ENCODE measurements around the gene STX12. TPM values are rescaled to one million over a fixed set of nuclear protein-coding genes. Genes with fewer than 3 reads are reported as not detected.

STX12 gene
- total RNA-seq, 6 donors from 2014 or later: 47.1 to 107 (median 88.2) TPM

DNA sequence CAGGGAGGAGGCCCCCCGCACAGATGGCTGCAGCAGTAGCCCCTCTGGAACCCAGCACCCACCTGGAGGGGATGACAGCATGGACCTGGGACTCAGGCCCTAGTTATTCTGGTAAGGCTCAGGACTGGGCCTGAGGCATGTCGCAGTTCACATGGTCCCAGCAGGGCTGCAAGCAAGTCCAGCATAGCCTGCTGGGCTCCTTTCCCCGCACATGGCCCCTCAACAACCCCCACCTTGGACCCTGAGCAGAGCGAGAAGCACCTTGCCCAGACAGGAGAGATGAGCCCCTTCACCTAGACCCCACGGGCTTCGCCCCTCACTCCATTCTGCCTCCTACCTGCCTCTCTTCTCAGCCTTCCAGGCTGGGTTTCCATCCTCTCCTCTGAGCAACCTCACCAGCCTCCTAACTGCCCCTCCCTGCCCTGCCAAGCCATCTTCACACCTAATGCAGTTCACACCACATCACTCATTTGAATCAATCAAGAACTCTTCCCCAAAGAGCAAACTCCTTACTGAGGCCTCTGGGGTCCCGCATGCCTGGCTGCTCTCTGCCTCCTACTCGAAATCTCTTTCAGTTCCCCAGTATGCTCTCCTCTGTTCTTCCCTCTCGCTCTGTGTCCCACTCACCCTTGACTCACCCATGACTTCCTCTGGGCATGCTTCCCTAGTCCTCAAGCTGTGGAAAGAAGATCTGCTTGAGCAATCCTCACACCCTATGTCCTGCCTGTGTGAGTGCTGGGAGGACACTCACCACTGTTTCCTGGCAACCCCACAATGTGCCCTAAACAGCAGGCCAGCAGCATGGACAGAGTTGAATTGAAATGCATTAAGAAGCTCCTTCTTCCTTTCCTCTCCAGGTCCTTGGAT is 89.9 kb downstream of the STX12 start:
- peaks cover 6 to 23% (median 17%) of the 10 kb centered on the region in 4 donors for H3K4me1 ChIP-seq
- TF ChIP-seq POLR2AphosphoS5 (IDR thresholded peaks at IDR 0.05): peak; percentile 85 to 95
- peak in 3 of 4 donors; percentile 54 to 89 (median 65) for TF ChIP-seq EP300 (IDR thresholded peaks at IDR 0.05)
- TF ChIP-seq, protein P1, sequence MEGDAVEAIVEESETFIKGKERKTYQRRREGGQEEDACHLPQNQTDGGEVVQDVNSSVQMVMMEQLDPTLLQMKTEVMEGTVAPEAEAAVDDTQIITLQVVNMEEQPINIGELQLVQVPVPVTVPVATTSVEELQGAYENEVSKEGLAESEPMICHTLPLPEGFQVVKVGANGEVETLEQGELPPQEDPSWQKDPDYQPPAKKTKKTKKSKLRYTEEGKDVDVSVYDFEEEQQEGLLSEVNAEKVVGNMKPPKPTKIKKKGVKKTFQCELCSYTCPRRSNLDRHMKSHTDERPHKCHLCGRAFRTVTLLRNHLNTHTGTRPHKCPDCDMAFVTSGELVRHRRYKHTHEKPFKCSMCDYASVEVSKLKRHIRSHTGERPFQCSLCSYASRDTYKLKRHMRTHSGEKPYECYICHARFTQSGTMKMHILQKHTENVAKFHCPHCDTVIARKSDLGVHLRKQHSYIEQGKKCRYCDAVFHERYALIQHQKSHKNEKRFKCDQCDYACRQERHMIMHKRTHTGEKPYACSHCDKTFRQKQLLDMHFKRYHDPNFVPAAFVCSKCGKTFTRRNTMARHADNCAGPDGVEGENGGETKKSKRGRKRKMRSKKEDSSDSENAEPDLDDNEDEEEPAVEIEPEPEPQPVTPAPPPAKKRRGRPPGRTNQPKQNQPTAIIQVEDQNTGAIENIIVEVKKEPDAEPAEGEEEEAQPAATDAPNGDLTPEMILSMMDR (IDR thresholded peaks at IDR 0.05): no peak
- TF ChIP-seq POLR2A (IDR thresholded peaks at IDR 0.05): peak in 1 of 4 donors; percentile 80
- H3K27ac ChIP-seq: peak overlapping the region; percentile 76 to 87 (median 82)
- WGBS, 2 donors: 77 to 81% methylated on average over 8 to 9 of the region's 9 CpGs
- ATAC-seq (ENCODE audit: low FRiP score in 2 of 2) (peak; percentile 88 to 89), DNase-seq (peak in 1 of 2 donors; percentile 86)
- no peaks in the 10 kb centered on the region for H3K27me3 ChIP-seq
- no peaks in the 10 kb centered on the region for H3K9me3 ChIP-seq
- H3K4me3 ChIP-seq: peak overlapping the region in 1 of 4 donors; percentile 19
- H3K36me3 ChIP-seq: no peaks in the 10 kb centered on the region

DNA sequence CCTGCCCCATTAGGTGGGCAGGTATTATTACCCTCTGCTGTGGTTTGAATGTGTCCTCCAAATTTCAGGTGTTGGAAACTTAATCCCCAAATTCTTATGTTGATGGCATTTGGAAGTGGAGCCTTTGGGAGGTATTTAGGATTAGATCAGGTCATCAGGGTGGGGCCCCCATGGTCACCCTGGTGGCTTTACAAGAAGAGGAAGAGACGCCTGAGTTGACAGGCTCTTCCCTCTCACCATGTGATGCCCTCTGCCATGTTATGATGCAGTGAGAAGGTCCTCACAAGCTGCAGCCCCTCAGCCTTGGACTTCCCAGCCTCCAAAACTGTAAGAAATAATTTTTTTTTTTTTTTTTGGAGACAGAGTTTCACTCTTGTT is 90.5 kb downstream of the STX12 start:
- Histone ChIP-seq H3K27ac (peak overlapping the region; percentile 76 to 87 (median 82)), H3K9me3 (no peaks in the 10 kb centered on the region), H3K4me3 (no peak overlapping the region), H3K36me3 (no peaks in the 10 kb centered on the region), H3K4me1 (peaks cover 2 to 19% (median 14%) of the 10 kb centered on the region in 4 donors), H3K27me3 (no peaks in the 10 kb centered on the region)
- DNase-seq (peak in 1 of 2 donors; percentile 70), ATAC-seq (ENCODE audit: low FRiP score in 2 of 2) (peak; percentile 68 to 80)
- TF ChIP-seq, protein P1 (IDR thresholded peaks at IDR 0.05): no peak
- TF ChIP-seq POLR2A (IDR thresholded peaks at IDR 0.05): no peak
- TF ChIP-seq EP300 (IDR thresholded peaks at IDR 0.05): peak in 1 of 4 donors; percentile 4
- 60 to 100% methylated on average over 1 of the region's 1 CpG for WGBS, 2 donors

DNA sequence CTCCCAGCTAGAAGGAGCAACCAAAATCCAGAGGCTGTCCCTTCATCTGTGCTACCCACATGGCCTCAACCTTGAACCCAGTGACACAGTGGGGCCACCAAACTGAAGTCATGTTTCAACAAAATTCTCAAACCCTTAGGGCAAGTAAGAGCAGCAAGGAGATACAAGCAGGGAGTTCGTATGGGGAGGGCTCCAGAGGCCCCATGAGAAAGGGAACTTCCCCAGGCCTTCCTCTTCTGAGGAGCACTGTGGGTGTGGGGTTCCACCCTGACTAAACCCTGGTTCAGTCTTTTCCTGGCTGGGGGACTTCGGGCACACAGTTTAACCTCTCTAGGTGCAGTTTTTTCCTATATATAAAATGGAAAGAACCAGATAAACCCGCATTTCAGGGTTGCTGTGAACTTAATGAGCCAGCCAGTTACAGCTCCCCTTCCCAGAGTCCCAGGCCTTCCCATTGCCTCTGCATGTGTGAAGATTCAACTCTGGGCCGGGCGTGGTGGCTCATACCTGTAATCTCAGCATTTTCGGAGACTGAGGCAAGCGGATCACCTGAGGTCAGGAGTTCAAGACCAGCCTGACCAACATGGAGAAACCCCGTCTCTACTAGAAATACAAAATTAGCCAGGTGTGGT is 91.4 kb downstream of the STX12 start:
- H3K27ac ChIP-seq: peak overlapping the region; percentile 76 to 87 (median 82)
- peaks cover 9 to 24% (median 20%) of the 10 kb centered on the region in 4 donors for H3K4me1 ChIP-seq
- DNase-seq (peak in 1 of 2 donors; percentile 72), ATAC-seq (ENCODE audit: low FRiP score in 2 of 2) (peak in 1 of 2 donors; percentile 76)
- 65 to 68% methylated on average over 8 of the region's 8 CpGs for WGBS, 2 donors
- H3K9me3 ChIP-seq: no peaks in the 10 kb centered on the region
- no peaks in the 10 kb centered on the region for H3K36me3 ChIP-seq
- H3K27me3 ChIP-seq: no peaks in the 10 kb centered on the region
- TF ChIP-seq POLR2A (IDR thresholded peaks at IDR 0.05): peak in 1 of 4 donors; percentile 45
- TF ChIP-seq POLR2AphosphoS5 (IDR thresholded peaks at IDR 0.05): no peak
- no peak overlapping the region for H3K4me3 ChIP-seq

DNA sequence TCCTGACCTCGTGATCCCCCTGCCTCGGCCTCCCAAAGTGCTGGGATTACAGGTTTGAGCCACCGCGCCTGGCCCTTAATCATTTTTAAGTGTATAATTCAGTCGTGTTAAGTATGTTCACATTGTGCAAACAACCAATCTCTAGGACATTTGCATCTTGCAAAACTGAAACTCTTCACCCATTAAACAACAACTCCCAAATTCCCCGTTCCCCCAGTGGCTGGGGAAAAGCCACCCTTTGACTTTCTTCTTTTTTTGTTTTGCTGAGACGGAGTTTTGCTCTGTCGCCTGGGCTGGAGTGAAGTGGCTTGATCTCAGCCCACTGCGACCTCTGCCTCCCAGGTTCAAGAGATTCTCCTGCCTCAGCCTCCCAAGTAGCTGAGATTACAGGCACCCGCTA is 92.8 kb downstream of the STX12 start:
- peaks cover 11 to 29% (median 22%) of the 10 kb centered on the region in 4 donors for H3K4me1 ChIP-seq

DNA sequence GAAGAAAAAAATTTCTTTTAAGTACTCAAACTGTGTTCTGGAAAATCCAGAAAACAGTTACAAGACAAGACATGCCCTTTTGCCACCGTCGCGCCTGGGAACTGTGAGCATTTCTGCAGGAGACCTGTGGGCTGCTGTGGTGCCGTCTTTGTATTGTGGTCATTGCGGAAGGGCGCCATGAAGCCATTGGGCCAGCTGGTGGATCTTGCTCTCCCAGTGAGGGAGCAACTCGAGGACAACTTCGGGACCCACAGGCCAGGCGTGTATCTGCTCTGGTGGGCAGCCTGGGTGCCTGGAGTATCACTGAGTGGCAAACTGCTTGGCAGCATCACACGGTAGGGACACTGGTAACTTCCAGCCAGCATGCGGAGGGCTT is 95.5 kb downstream of the STX12 start:
- Histone ChIP-seq H3K27ac (peak overlapping the region; percentile 44 to 87 (median 81)), H3K4me3 (no peak overlapping the region), H3K4me1 (peaks cover 17 to 41% (median 21%) of the 10 kb centered on the region in 4 donors), H3K36me3 (no peaks in the 10 kb centered on the region), H3K9me3 (no peaks in the 10 kb centered on the region), H3K27me3 (no peaks in the 10 kb centered on the region)
- DNase-seq: no peak
- ATAC-seq (ENCODE audit: low FRiP score in 2 of 2): no peak
- 89 to 90% methylated on average over 6 to 11 of the region's 11 CpGs for WGBS, 2 donors
- TF ChIP-seq, protein P1 (IDR thresholded peaks at IDR 0.05): no peak
- TF ChIP-seq POLR2AphosphoS5 (IDR thresholded peaks at IDR 0.05): no peak
- no peak for TF ChIP-seq EP300 (IDR thresholded peaks at IDR 0.05)
- TF ChIP-seq POLR2A (IDR thresholded peaks at IDR 0.05): no peak

More for the DNA sequence above, 92.8 kb downstream of the STX12 start:
- ATAC-seq (ENCODE audit: low FRiP score in 2 of 2): no peak
- peak overlapping the region in 2 of 4 donors; percentile 4 to 59 for H3K27ac ChIP-seq
- no peak for DNase-seq
- 74 to 76% methylated on average over 10 of the region's 10 CpGs for WGBS, 2 donors
- TF ChIP-seq POLR2A (IDR thresholded peaks at IDR 0.05) (no peak), POLR2AphosphoS5 (IDR thresholded peaks at IDR 0.05) (no peak)
- TF ChIP-seq, protein P1 (IDR thresholded peaks at IDR 0.05): no peak
- no peaks in the 10 kb centered on the region for H3K9me3 ChIP-seq
- H3K4me3 ChIP-seq: no peak overlapping the region
- no peaks in the 10 kb centered on the region for H3K27me3 ChIP-seq
- H3K36me3 ChIP-seq: no peaks in the 10 kb centered on the region
